BJ (cell line): Measurements from ENCODE around the gene NFYC. TPM values are rescaled to one million over a fixed set of nuclear protein-coding genes. Genes with fewer than 3 reads are reported as not detected.

Experiments used
- CTCF ChIA-PET: fragments of 350-600 bp; formaldehyde crosslinking; extraction: SDS; loops from one replicate; lab custom pipeline; 2021; ENCODE audit warnings: antibody characterized with exemption, inconsistent platforms; lab: Yijun Ruan, JAX
- POLR2A ChIA-PET: fragments of 300-600 bp; sonication (Branson Sonifier 250); formaldehyde crosslinking; extraction: SDS; loops from one replicate; lab custom pipeline; 2021; ENCODE audit warnings: antibody characterized with exemption; lab: Charles Lee
- DNase-seq: peaks from one replicate; pipeline ENCODE4 v3.0.0-alpha.2; 2011; ENCODE audit warnings: low read depth
- H3K27me3 ChIP-seq: 2 replicates; pipeline ENCODE4 v1.6.0; 2011; ENCODE audit warnings: low read length; ENCODE audit not compliant: control insufficient read depth, insufficient read depth
- H3K36me3 ChIP-seq: 2 replicates; pipeline ENCODE4 v1.5.1; 2011; ENCODE audit warnings: low read length; ENCODE audit not compliant: control insufficient read depth, insufficient read depth
- H3K4me3 ChIP-seq: 2 replicates; pipeline ENCODE4 v1.5.1; 2011; ENCODE audit warnings: low read depth, mild to moderate bottlenecking, control low read depth, low read length
- CTCF ChIP-seq: IDR thresholded peaks from 2 replicates; pipeline ENCODE4 v1.5.1; 2011; ENCODE audit warnings: low read depth, mild to moderate bottlenecking, control low read depth, inconsistent platforms, low read length, moderate library complexity; ENCODE audit not compliant: insufficient read depth
- polyA plus RNA-seq: library from polyadenylated mRNA; depleted of rRNA; stranded (reverse); fragments of >200 nt; gene quantifications from 2 replicates; pipeline ENCODE4 v1.2.3, GENCODE V29; 2011

NFYC gene
- polyA plus RNA-seq, 1 experiment = 63.2 TPM

- H3K36me3 ChIP-seq = no peaks in the 10 kb centered on the region; the same call in 1 of the 2 replicates
- POLR2A ChIA-PET = no interaction called here
- no peak overlapping the region for H3K4me3 ChIP-seq
- CTCF ChIA-PET = interaction anchor here (0.6 kb wide), 1 partner anchor 257 kb away, joined by 3 read pairs; no protein-coding TSS in a partner anchor
- no peak for TF ChIP-seq CTCF
- no peaks in the 10 kb centered on the region for H3K27me3 ChIP-seq
- DNase-seq = no peak
These were observed 13.6 kb downstream of the NFYC start for GRCh38 chr1:40704817-40705733.

- POLR2A ChIA-PET = no interaction called here
- Histone ChIP-seq H3K36me3 (no peaks in the 10 kb centered on the region), H3K27me3 (no peaks in the 10 kb centered on the region), H3K4me3 (no peak overlapping the region)
- no peak for TF ChIP-seq CTCF
- CTCF ChIA-PET = no interaction called here
- DNase-seq = no peak
These were observed 15.1 kb downstream of the NFYC start for GRCh38 chr1:40706626-40707025.

GRCh38 chr1:40708750-40709099 is 17.2 kb downstream of the NFYC start:
- Histone ChIP-seq H3K27me3 (no peaks in the 10 kb centered on the region), H3K4me3 (peak overlapping the region; percentile 57), H3K36me3 (no peaks in the 10 kb centered on the region)
- TF ChIP-seq CTCF = no peak
- peak; percentile 39 for DNase-seq
- CTCF ChIA-PET = interaction anchor here (1.1 kb wide), 1 partner anchor 14 kb away, joined by 4 read pairs; no protein-coding TSS in a partner anchor
- POLR2A ChIA-PET = interaction anchor here (0.7 kb wide), 1 partner anchor 14 kb away, joined by 11 read pairs; no protein-coding TSS in a partner anchor

GRCh38 chr1:40709100-40709801 is 17.7 kb downstream of the NFYC start:
- Histone ChIP-seq H3K4me3 (peak overlapping the region; percentile 57), H3K27me3 (no peaks in the 10 kb centered on the region), H3K36me3 (no peaks in the 10 kb centered on the region)
- no peak for TF ChIP-seq CTCF
- CTCF ChIA-PET = interaction anchor here (1.0 to 1.7 kb wide), 3 partner anchors 13 to 65 kb away, joined by 3 to 4 read pairs (median 3); no protein-coding TSS in a partner anchor
- DNase-seq = peak; percentile 85
- POLR2A ChIA-PET = interaction anchor here (0.7 kb wide), 1 partner anchor 13 kb away, joined by 11 read pairs; no protein-coding TSS in a partner anchor
